HG03432 (cell line): ENCODE results near the gene MRPL21.

Experiments
- ATAC-seq: cut with Tn5 transposase; IDR thresholded peaks from one replicate; pipeline ENCODE4 v1.9.1; 2021; ENCODE audit warnings: mild to moderate bottlenecking, moderate library complexity; ENCODE audit not compliant: unreplicated experiment

Gene MRPL21

GRCh38 chr11:68935516-68936357 is 32.1 kb upstream of the MRPL21 start:
- ATAC-seq: no peak

DNA sequence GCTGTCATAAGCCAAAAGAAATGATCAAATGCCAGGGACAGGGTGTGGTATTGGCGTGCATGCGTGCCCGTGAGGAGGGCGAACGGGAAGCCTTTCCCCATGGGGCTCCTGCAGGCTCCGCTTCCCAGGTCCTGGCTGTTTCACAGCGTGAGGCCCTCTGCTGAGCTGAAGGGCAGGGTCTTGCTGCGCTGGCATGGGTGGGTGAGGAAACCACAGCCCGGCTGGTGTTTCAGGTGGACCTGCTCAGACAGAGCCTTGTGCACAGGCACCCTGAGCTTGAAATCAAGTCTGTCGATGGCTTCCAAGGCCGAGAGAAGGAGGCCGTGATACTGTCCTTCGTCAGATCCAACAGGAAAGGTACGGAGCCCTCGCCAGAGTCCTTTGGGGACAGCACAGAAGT is 31.4 kb upstream of the MRPL21 start:
- ATAC-seq: no peak

GRCh38 chr11:68934666-68935065 is 31.0 kb upstream of the MRPL21 start:
- ATAC-seq: no peak

DNA sequence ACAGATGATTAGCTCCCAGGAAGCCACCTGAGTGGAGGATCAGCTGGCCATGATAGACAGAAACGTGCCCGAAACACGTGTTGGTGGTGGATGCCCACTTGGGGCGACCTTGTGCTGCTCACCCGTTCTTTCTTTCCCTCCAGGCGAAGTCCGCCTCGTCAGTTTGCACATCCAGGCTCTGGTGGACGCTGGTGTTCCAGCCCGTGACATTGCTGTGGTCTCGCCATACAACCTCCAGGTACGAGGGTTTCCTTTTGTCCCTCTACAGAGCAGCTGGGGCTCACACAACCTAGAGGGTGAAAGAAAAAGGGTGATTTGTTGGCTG is 30.7 kb upstream of the MRPL21 start:
- no peak for ATAC-seq

- no peak for ATAC-seq
Observed at GRCh38 chr11:68933605-68934320, 30.1 kb upstream of the MRPL21 start.

DNA sequence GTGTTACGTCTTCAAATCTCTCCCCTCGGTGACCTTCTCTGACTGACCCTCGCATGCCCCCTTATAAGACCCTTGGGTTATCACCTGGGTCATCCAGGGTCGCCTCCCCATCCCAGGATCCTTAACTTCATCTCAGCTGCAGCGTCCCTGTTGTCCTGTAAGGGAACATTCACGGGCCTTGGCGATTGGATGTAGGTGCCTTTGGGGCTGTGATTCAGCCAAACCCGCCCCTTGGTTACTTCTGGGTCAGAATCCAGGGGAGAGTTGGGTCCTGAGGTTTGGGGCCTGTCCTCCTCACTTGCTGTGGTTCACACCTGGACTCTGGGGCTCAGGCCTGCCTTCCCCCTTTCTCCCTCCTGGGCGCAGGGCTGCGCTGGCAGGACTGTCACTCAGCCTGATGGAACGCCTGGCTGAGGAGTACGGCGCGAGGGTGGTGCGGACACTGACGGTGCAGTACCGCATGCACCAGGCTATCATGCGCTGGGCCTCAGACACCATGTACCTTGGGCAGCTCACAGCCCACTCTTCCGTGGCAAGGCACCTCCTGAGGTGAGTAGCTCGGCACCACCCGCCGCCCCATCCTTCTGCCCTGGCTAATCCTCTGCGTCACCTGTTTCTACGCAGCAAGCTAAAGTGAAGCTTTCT is 29.4 kb upstream of the MRPL21 start:
- ATAC-seq: no peak

DNA sequence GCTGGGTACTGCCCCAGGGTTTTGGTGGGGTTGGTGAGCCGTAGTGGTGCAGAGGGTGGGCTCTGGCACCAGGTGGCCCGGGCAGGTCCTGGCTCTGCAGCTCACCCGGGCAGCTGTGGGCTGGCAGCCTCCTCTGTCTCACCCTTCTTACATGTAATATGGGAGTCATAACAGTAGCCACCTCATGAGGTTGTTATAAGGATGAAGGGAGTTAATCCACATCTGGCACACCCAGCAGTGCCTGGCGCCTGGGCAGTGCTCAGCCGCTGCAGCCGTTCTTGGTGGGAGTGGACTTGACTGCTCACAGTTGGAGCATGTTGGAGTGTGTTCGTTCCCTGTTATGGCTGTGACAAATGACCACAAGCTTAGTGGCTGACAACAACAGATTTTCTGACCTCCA is 28.7 kb upstream of the MRPL21 start:
- no peak for ATAC-seq

DNA sequence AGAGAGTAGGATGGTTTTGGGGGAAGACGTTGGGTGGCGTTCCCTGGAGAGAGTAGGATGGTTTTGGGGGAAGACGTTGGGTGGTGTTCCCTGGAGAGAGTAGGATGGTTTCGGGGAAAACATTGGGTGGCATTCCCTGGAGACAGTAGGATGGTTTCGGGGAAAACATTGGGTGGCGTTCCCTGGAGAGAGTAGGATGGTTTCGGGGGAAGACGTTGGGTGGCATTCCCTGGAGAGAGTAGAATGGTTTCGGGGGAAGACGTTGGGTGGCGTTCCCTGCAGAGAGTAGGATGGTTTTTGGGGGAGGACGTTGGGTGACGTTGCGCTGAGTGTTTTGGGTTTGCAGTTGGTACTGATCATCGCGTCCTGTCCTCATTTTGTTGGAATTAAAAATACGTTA is 28.3 kb upstream of the MRPL21 start:
- no peak for ATAC-seq

DNA sequence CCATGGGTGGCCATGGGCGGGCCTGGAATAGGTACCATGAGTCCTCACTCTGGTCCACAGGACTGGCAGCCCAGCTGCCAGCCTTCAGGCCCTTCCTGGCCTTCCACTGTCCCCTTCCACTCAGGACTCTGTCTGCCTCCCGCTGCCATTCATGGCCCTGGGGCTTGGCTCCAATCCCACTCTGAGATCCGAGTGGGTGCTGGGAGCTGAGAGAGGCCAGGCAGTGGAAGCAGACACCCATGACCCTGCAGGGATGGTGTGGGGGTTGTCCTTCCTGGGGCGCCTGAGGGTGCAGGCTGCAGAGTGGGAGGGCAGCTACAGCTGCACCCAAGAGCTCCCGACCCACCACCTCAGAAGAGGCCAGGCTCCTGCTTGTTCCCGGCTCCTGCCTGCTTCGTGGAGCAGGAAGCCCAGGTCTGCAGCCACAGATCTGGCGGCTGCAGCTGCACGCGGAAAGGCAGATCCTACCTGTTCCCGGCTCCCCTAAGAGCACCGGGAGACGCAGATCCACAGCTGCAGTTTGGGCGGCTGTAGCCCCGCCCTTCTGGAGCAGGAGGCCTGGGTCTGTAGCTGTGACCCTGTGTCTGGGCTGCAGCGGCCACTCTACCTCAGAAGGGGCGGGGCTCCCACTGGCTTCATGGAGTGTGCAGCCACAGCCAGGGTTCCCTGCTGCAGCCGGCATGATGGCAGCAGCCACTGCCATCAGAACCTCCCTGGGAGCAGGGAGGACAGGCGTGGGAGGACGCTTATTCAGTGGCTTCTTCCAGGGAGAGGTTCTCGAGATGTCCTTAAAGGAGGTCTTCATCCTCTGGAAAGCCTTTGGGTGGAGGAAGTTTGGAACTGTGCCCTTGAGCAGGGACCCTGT is 27.6 kb upstream of the MRPL21 start:
- no peak for ATAC-seq

GRCh38 chr11:68929706-68930570 is 26.3 kb upstream of the MRPL21 start:
- ATAC-seq: no peak

DNA sequence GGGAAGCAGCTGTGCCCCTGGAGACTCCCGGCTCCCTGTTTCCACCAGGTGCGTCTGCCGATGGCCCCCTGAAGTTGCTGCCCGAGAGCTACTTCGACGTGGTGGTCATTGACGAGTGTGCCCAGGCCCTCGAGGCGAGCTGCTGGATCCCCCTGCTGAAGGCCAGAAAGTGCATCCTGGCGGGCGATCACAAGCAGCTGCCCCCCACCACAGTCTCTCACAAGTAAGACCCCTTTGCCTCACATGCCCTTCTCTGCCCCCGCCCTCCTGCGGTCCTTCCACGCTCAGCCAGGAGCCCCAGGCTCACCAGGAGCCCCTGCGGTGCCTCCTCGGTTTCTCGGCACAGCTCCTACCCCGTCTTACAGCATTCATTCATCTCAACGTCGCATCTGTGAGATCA is 25.5 kb upstream of the MRPL21 start:
- ATAC-seq: no peak

DNA sequence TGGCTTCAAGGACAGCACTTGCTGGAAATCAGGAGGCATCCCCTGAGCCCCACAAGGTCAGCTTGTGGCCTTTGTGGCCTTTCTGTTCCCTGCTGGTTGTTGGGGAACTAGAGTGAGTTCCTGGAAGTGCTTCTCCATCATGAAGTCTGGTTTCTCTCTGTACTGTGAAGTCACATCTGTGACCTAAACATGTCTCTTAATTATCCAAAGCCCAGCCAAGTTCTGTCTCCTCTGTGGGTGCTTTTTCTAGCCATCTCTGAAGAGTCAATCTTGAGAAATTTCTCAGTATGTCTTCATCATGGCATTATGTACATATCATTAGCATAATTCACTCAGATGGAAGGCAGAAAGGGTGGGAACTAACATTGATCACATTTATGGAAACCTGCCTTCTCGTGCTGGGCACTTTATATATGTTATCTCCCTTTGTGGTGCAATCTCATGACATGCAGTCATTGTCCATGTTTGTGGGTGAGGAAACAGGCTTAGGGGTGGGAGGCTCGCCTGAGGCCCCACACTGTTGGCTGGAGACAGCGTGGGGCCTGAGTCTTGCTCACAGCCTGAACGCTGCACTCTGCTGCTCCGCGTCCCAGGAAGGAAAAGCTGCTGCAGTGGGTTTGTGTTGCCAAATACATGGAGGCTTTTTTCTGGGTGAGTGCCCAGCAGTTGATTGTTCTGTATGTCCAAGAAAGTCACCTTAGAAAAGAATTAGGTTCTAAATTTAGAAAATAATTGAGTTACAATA is 24.7 kb upstream of the MRPL21 start:
- ATAC-seq: no peak

- ATAC-seq: no peak
Observed at GRCh38 chr11:68927280-68928135, 23.9 kb upstream of the MRPL21 start.

DNA sequence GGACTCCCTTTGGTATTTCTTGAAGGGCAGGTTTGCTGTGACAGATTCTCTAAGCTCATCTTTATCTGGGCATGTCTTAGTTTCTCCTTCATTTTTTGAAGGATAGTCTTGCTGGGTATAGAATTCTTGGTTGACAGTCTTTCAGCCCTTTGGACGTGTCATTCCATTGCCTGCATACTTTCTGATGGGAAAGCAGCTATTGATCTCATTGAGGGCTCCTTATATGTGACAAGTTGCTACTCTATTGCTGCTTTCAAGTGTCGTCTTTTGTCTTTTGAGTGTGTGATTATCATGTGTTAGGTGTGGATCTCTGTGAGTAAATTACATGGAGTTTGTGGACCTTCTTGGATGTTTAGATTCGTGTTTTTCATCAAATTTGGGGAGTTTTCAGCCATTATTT is 22.0 kb upstream of the MRPL21 start:
- ATAC-seq: no peak

- ATAC-seq: no peak
Observed at GRCh38 chr11:68924073-68924925, 20.7 kb upstream of the MRPL21 start.

DNA sequence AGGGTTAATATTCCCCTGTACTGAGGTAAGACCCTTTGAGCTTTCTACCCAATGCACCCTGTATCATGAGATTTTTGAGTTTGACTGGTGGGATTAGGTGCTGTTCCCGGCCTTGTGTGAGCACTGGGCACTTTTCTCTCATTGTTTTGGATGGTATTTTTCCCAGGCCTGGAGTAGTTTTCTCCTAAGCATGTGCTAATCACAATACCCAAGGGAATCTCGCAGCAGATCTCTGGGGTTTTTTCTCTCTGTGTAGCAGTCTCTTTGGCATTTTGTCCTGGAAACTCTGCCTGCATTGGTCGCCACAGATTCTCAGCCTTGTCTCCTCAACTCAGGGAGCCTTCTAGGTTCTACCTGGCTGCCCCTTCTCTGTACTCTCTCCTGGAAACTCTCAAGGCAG is 20.0 kb upstream of the MRPL21 start:
- ATAC-seq: no peak

GRCh38 chr11:68916439-68916838 is 12.8 kb upstream of the MRPL21 start:
- no peak for ATAC-seq

DNA sequence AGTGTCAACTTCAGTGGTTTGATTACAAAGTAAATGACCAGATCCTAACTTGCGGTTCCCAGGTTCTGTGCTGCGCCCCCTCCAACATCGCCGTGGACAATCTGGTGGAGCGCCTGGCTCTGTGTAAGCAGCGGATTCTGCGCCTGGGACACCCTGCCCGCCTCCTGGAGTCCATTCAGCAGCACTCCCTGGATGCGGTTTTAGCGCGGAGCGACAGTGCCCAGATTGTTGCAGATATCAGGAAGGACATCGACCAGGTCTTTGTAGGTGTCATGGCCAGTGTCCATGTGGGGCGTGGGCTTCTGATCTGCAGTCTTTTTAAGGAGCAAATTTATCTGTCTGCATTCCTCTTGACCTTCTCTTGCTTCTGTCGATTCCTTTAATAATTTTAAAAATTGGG is 11.1 kb upstream of the MRPL21 start:
- no peak for ATAC-seq
